H1 (cell line): ENCODE results near the gene AGRP. TPM values are rescaled to one million over a fixed set of nuclear protein-coding genes. Genes with fewer than 3 reads are reported as not detected.

Experiments used
- JUND ChIP-seq: IDR thresholded peaks from 2 replicates; pipeline ENCODE4 v1.6.1; 2011; ENCODE audit warnings: mild to moderate bottlenecking, improper control_type of control experiment, low read length
- SUZ12 ChIP-seq: fragments of 200-600 bp; sonication (generic); IDR thresholded peaks from 2 replicates; pipeline ENCODE4 v1.6.1; 2012; ENCODE audit warnings: mild to moderate bottlenecking, inconsistent platforms, low read length, moderate library complexity, mixed read lengths
- ZNF274 ChIP-seq: IDR thresholded peaks from 2 replicates; pipeline ENCODE4 v1.7.0; 2012; ENCODE audit warnings: low read length, borderline replicate concordance; ENCODE audit errors: extremely low read depth
- polyA plus RNA-seq, 7 experiments: library from polyadenylated mRNA; depleted of rRNA in 3 of 7; stranded (reverse) in 5 of 7; unstranded in 2 of 7; fragments of >200 nt in 5 of 7; fragments of 200-250 nt in 2 of 7; gene quantifications; 1 replicate in 5 of 7; 2 replicates in 1 of 7; 4 replicates in 1 of 7; pipeline versions ENCODE4 v1.2.1 to v1.2.3, GENCODE V29; 2011 to 2013; ENCODE audit warnings: missing spikeins in 2 of 7, mixed read lengths in 2 of 7
- total RNA-seq: library from RNA; stranded (reverse); fragmentation: NEBNext Ultra II Directional; extraction: Animal tissue kit (Norgen Biotek cat#: 25700); gene quantifications from 2 replicates; pipeline ENCODE4 v1.2.1, GENCODE V29; 2021
- TF ChIP-seq, protein P1 (sequence below): IDR thresholded peaks from 2 replicates; pipeline ENCODE4 v1.6.1; 2011; ENCODE audit warnings: low read length, improper control_type of control experiment

Gene AGRP
- total and polyA plus RNA-seq, 2 of the 8 experiments (the other 6 are each of a cell fraction or from before 2014, with no cell fraction given), result not detected

DNA sequence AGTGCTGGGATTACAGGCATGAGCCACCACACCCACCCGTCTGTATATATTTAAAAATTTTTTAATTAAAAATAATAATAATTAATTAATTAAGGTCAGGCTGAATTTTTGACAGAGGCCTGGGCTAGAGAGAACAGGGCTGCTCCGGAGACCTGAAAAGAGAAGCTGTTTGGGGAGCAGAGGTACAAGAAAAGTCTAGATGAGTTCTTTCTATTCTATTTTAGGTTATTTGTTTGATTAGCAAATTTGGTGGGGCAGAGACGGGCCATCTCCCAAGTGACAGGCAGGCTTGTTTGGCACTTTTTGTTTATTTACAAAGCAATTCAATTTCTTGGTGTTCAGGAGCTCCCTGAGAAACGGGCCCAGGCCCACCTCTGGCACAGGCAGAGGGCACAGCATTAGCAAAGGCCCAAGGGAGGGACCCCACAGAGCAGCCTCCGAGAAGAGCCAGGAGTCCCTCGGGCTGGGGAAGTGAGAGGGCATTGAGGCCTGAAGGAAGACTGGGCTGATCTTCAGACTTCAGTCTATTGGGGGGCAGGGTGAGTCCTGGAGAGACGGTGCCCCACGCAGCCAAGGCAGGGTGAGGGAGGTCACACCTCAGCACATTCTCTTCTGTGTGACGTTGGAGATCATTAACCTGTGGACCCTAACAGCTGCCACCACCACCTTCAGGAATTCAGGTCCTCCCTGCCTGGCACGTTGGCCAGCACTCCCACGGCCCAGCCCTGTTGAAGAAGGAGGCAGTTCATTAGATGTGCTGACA lies 34.5 kb upstream of the AGRP start (continued):
- TF ChIP-seq JUND (no peak), SUZ12 (no peak), ZNF274 (no peak)
- TF ChIP-seq, protein P1, sequence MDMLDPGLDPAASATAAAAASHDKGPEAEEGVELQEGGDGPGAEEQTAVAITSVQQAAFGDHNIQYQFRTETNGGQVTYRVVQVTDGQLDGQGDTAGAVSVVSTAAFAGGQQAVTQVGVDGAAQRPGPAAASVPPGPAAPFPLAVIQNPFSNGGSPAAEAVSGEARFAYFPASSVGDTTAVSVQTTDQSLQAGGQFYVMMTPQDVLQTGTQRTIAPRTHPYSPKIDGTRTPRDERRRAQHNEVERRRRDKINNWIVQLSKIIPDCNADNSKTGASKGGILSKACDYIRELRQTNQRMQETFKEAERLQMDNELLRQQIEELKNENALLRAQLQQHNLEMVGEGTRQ, result no peak
